Karpas-422 (cell line): Measurements from ENCODE around the gene BTG4. TPM values are rescaled to one million over a fixed set of nuclear protein-coding genes. Genes with fewer than 3 reads are reported as not detected.

ENCODE experiments used
- small RNA-seq: library from RNA; depleted of rRNA; stranded (forward); fragments of <200 nt; gene quantifications from one replicate; pipeline ENCODE3, GENCODE V24; 2014
- total RNA-seq: library from RNA; depleted of rRNA; stranded (reverse); fragments of >200 nt; shearing (Covaris generic); gene quantifications from 2 replicates; pipeline ENCODE4 v1.2.3, GENCODE V29; 2014; ENCODE audit warnings: low replicate concordance; rRNA removed

Gene BTG4
- total RNA-seq, 1 experiment from 2014 or later: not detected

Small RNA genes within 50 kb of the gene (small RNA-seq; reads per million reads assigned to genes)
- gene MIR34B: not detected
- gene MIR34C: not detected

Other genes starting within 250 kb of the BTG4 start
- gene POU2AF3, start 213.8 kb downstream of the BTG4 start, total RNA-seq: not detected in 2 replicates
- 803 and 894 TPM in 2 replicates for gene POU2AF1, start 133.1 kb downstream of the BTG4 start, total RNA-seq
- gene HOATZ, start 2.4 kb upstream of the BTG4 start, total RNA-seq: not detected in 2 replicates
- not detected in 2 replicates for gene LAYN, start 28.3 kb upstream of the BTG4 start, total RNA-seq
- gene SIK2, start 90.1 kb upstream of the BTG4 start, total RNA-seq: 56.3 and 64.8 TPM in 2 replicates